Neural cell (in vitro differentiated cells): ENCODE data around the gene KIF12. TPM values are rescaled to one million over a fixed set of nuclear protein-coding genes. Genes with fewer than 3 reads are reported as not detected.

Experiments used
- H2AFZ ChIP-seq: fragments of 200-600, 300-800 bp; sonication (generic), shearing (Covaris generic); 2 replicates; pipeline ENCODE4 v1.6.0; 2014; ENCODE audit warnings: low read depth, mild to moderate bottlenecking, antibody characterized with exemption, low read length, moderate library complexity
- H3F3A ChIP-seq: fragments of 200-600 bp; shearing (Covaris generic); 2 replicates; pipeline ENCODE4 v1.6.1; 2016; ENCODE audit warnings: mild to moderate bottlenecking, moderate library complexity, mixed read lengths, antibody characterized with exemption, low read length; ENCODE audit not compliant: insufficient read depth, poor library complexity, severe bottlenecking
- H3K27ac ChIP-seq: fragments of 200-600, 300-800 bp; sonication (generic), shearing (Covaris generic); 2 replicates; pipeline ENCODE4 v1.5.1; 2014; ENCODE audit warnings: mild to moderate bottlenecking, low read length, moderate library complexity
- H3K27me3 ChIP-seq: fragments of 300-800, 200-600 bp; sonication (generic), shearing (Covaris generic); 2 replicates; pipeline ENCODE4 v1.6.0; 2014; ENCODE audit warnings: mild to moderate bottlenecking, low read depth, low read length, moderate library complexity; ENCODE audit not compliant: insufficient read depth
- H3K36me3 ChIP-seq: fragments of 300-800, 200-600 bp; sonication (generic), shearing (Covaris generic); 2 replicates; pipeline ENCODE4 v1.5.1; 2014; ENCODE audit warnings: mild to moderate bottlenecking, antibody characterized with exemption, low read length, moderate library complexity; ENCODE audit not compliant: insufficient read depth
- H3K4me2 ChIP-seq: fragments of 300-800, 200-600 bp; sonication (generic), shearing (Covaris generic); 2 replicates; pipeline ENCODE4 v1.6.0; 2014; ENCODE audit warnings: mild to moderate bottlenecking, low read length
- H3K4me3 ChIP-seq: fragments of 300-800, 200-600 bp; sonication (generic), shearing (Covaris generic); 2 replicates; pipeline ENCODE4 v1.5.1; 2014; ENCODE audit warnings: mild to moderate bottlenecking, low read length, moderate library complexity
- H3K79me2 ChIP-seq: fragments of 200-600 bp; shearing (Covaris generic); replicated peaks from 2 replicates; pipeline ENCODE4 v1.6.0; 2014; ENCODE audit warnings: mild to moderate bottlenecking, low read length, moderate library complexity; ENCODE audit not compliant: insufficient read depth
- H3K9ac ChIP-seq: fragments of 300-800, 200-600 bp; sonication (generic), shearing (Covaris generic); 2 replicates; pipeline ENCODE4 v1.6.1; 2016; ENCODE audit warnings: mild to moderate bottlenecking, low read length, mixed read lengths
- H3K9me2 ChIP-seq: fragments of 200-600 bp; shearing (Covaris generic); 2 replicates; pipeline ENCODE4 v1.6.1; 2016; ENCODE audit warnings: mild to moderate bottlenecking, low read length, mixed read lengths; ENCODE audit not compliant: insufficient read depth
- H3K9me3 ChIP-seq: fragments of 200-600, 300-800 bp; sonication (generic), shearing (Covaris generic); 2 replicates; pipeline ENCODE4 v1.6.1; 2016; ENCODE audit warnings: mild to moderate bottlenecking, mixed run types, low read length, moderate library complexity, mixed read lengths
- H4K20me1 ChIP-seq: fragments of 200-600 bp; shearing (Covaris generic); 2 replicates; pipeline ENCODE4 v1.6.1; 2016; ENCODE audit warnings: mild to moderate bottlenecking, mixed run types; ENCODE audit not compliant: insufficient read depth
- EP300 ChIP-seq: fragments of 450-650 bp; conservative IDR thresholded peaks from 2 replicates; pipeline ENCODE4 v1.6.1; 2014; ENCODE audit warnings: antibody characterized with exemption, mild to moderate bottlenecking, moderate library complexity; ENCODE audit not compliant: poor library complexity, severe bottlenecking
- EZH2 ChIP-seq: fragments of 200-600, 300-800 bp; shearing (Covaris generic), sonication (generic); IDR thresholded peaks from 2 replicates; pipeline ENCODE4 v1.6.1; 2014; ENCODE audit warnings: antibody characterized with exemption, low read length, borderline replicate concordance, mild to moderate bottlenecking; ENCODE audit not compliant: insufficient read depth, poor library complexity, severe bottlenecking
- MXI1 ChIP-seq: fragments of 450-650 bp; conservative IDR thresholded peaks from 2 replicates; pipeline ENCODE4 v1.6.1; 2014; ENCODE audit warnings: antibody characterized with exemption, mild to moderate bottlenecking; ENCODE audit not compliant: poor library complexity, severe bottlenecking
- POLR2AphosphoS5 ChIP-seq: IDR thresholded peaks from 2 replicates; pipeline ENCODE4 v1.6.1; 2012
- RAD21 ChIP-seq: fragments of 450-650 bp; conservative IDR thresholded peaks from 2 replicates; pipeline ENCODE4 v1.6.1; 2014; ENCODE audit warnings: antibody characterized with exemption, mild to moderate bottlenecking, moderate library complexity
- SMC3 ChIP-seq: fragments of 450-650 bp; conservative IDR thresholded peaks from 2 replicates; pipeline ENCODE4 v1.6.1; 2014; ENCODE audit warnings: antibody characterized with exemption, mild to moderate bottlenecking, moderate library complexity; ENCODE audit not compliant: poor library complexity
- TAF1 ChIP-seq: IDR thresholded peaks from 2 replicates; pipeline ENCODE4 v1.6.1; 2012; ENCODE audit warnings: low read depth
- polyA plus RNA-seq: library from polyadenylated mRNA; depleted of rRNA; stranded (reverse); fragments of >200 nt; gene quantifications from 2 replicates; pipeline ENCODE4 v1.2.3, GENCODE V29; 2014
- TF ChIP-seq, protein P1 (sequence below): fragments of 450-650 bp; IDR thresholded peaks from 2 replicates; pipeline ENCODE4 v1.5.1; 2014; ENCODE audit warnings: antibody characterized with exemption, mild to moderate bottlenecking, moderate library complexity; ENCODE audit not compliant: poor library complexity, severe bottlenecking
- TF ChIP-seq, protein P2 (sequence below): IDR thresholded peaks from 2 replicates; pipeline ENCODE4 v1.6.1; 2012; ENCODE audit warnings: borderline replicate concordance

KIF12 gene
- polyA plus RNA-seq, 1 donor from 2014 or later = not detected

DNA sequence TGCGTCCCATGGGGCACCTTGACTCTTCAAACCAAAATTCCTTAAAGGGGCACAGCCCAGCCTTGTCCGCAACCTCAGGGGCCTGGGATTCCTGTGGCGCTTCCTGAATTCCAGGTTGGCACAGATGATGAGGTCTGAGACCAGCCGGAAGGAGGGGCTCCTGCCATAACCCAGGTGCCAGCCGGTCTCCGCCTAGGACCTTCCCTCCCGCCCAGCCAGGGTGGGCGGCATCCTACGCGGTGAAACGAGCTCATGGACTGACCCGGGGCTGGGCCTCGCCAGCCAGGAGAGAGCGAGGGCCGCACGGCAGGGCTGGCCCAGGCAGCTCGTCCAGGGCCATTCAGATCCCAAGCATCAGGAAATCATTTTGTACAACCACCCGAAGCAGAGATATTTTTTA lies 44.0 kb downstream of the KIF12 start:
- H3K4me2 ChIP-seq = no peak overlapping the region
- no peak overlapping the region for H2AFZ ChIP-seq
- no peaks in the 10 kb centered on the region for H3F3A ChIP-seq
- no peaks in the 10 kb centered on the region for H4K20me1 ChIP-seq
- TF ChIP-seq POLR2AphosphoS5 (no peak), SMC3 (no peak), EP300 (no peak), MXI1 (no peak)
- TF ChIP-seq, protein P1, sequence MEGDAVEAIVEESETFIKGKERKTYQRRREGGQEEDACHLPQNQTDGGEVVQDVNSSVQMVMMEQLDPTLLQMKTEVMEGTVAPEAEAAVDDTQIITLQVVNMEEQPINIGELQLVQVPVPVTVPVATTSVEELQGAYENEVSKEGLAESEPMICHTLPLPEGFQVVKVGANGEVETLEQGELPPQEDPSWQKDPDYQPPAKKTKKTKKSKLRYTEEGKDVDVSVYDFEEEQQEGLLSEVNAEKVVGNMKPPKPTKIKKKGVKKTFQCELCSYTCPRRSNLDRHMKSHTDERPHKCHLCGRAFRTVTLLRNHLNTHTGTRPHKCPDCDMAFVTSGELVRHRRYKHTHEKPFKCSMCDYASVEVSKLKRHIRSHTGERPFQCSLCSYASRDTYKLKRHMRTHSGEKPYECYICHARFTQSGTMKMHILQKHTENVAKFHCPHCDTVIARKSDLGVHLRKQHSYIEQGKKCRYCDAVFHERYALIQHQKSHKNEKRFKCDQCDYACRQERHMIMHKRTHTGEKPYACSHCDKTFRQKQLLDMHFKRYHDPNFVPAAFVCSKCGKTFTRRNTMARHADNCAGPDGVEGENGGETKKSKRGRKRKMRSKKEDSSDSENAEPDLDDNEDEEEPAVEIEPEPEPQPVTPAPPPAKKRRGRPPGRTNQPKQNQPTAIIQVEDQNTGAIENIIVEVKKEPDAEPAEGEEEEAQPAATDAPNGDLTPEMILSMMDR = no peak
- TF ChIP-seq, protein P2, sequence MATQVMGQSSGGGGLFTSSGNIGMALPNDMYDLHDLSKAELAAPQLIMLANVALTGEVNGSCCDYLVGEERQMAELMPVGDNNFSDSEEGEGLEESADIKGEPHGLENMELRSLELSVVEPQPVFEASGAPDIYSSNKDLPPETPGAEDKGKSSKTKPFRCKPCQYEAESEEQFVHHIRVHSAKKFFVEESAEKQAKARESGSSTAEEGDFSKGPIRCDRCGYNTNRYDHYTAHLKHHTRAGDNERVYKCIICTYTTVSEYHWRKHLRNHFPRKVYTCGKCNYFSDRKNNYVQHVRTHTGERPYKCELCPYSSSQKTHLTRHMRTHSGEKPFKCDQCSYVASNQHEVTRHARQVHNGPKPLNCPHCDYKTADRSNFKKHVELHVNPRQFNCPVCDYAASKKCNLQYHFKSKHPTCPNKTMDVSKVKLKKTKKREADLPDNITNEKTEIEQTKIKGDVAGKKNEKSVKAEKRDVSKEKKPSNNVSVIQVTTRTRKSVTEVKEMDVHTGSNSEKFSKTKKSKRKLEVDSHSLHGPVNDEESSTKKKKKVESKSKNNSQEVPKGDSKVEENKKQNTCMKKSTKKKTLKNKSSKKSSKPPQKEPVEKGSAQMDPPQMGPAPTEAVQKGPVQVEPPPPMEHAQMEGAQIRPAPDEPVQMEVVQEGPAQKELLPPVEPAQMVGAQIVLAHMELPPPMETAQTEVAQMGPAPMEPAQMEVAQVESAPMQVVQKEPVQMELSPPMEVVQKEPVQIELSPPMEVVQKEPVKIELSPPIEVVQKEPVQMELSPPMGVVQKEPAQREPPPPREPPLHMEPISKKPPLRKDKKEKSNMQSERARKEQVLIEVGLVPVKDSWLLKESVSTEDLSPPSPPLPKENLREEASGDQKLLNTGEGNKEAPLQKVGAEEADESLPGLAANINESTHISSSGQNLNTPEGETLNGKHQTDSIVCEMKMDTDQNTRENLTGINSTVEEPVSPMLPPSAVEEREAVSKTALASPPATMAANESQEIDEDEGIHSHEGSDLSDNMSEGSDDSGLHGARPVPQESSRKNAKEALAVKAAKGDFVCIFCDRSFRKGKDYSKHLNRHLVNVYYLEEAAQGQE = no peak
- H3K36me3 ChIP-seq = no peaks in the 10 kb centered on the region
- H3K9me2 ChIP-seq = no peaks in the 10 kb centered on the region
- H3K9ac ChIP-seq = no peak overlapping the region
- no peaks in the 10 kb centered on the region for H3K9me3 ChIP-seq
- H3K27ac ChIP-seq = no peak overlapping the region
- H3K4me3 ChIP-seq = no peak overlapping the region
- H3K79me2 ChIP-seq = no peaks in the 10 kb centered on the region
- H3K27me3 ChIP-seq = no peaks in the 10 kb centered on the region

DNA sequence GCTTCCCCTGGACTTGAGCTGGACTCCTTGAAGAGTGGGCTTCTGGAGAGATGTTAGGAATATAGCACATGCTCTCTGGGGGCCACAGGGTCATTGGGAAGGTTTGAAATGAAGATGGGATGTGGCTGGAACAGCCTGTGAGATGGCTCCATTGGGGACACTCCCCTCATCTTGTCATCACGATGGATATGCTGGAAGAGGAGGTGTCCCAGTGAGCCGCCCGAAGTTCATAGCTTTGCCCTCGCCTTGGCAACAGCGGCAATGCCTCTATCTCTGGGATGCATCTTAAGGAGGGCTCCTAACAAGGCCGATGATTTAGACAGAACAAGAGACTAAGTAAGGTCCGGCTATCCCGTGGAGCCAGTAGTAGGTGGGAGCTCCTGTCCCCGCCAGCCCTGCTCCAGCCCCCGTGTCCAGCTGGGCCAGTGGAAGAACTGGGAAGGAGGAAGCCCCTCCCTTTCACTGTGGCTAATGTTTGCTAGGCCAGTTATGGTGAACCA lies 44.9 kb downstream of the KIF12 start:
- H3K9me2 ChIP-seq = no peaks in the 10 kb centered on the region
- H3K27ac ChIP-seq = no peak overlapping the region
- no peaks in the 10 kb centered on the region for H3K79me2 ChIP-seq
- TF ChIP-seq SMC3 = no peak
- TF ChIP-seq TAF1 = no peak
- TF ChIP-seq RAD21 = no peak
- TF ChIP-seq, protein P2 = no peak
- TF ChIP-seq EZH2 = no peak
- TF ChIP-seq POLR2AphosphoS5 = no peak
- no peak for TF ChIP-seq EP300
- no peak for TF ChIP-seq MXI1
- TF ChIP-seq, protein P1 = no peak
- no peak overlapping the region for H3K9ac ChIP-seq
- H3K36me3 ChIP-seq = peaks cover 2% of the 10 kb centered on the region
- no peak overlapping the region for H2AFZ ChIP-seq
- H3K9me3 ChIP-seq = no peaks in the 10 kb centered on the region
- H3K4me2 ChIP-seq = no peak overlapping the region
- no peaks in the 10 kb centered on the region for H3F3A ChIP-seq
- no peaks in the 10 kb centered on the region for H3K27me3 ChIP-seq
- no peaks in the 10 kb centered on the region for H4K20me1 ChIP-seq
- H3K4me3 ChIP-seq = no peak overlapping the region
